Measurements from ENCODE around the gene RBMX2.
"Not testable (repeated sequence)": the region's sequence is repeated elsewhere in the genome, so short reads cannot be mapped to it uniquely, and the experiment has no call there.

The RBMX2 gene

GRCh38 chrX:130401415-130402207 is at the start of gene RBMX2:
Gene RBMX2, plus strand, starts transcription at chrX:130401987. Its CDS starts 46 bp downstream, at chrX:130402033.
- TF ChIP-seq GATA1 (IDR thresholded peaks at IDR 0.05; ENCODE audit: low read depth, low read length) (no peak), POLR2A (IDR thresholded peaks at IDR 0.05; ENCODE audit: low read length) (peak; percentile 78)
- DNase-seq, result peak; percentile 80 to 86

GRCh38 chrX:130352050-130352449 is 49.7 kb upstream of the RBMX2 start:
- DNase-seq, result not testable (repeated sequence)

GRCh38 chrX:130376077-130376476 is 25.7 kb upstream of the RBMX2 start:
- DNase-seq, result no peak
- TF ChIP-seq POLR2A (IDR thresholded peaks at IDR 0.05; ENCODE audit: low read length), result no peak
- no peak for TF ChIP-seq GATA1 (IDR thresholded peaks at IDR 0.05; ENCODE audit: low read depth, low read length)

GRCh38 chrX:130378024-130378669 is 23.6 kb upstream of the RBMX2 start:
- TF ChIP-seq GATA1 (IDR thresholded peaks at IDR 0.05; ENCODE audit: low read depth, low read length), result no peak
- no peak for TF ChIP-seq POLR2A (IDR thresholded peaks at IDR 0.05; ENCODE audit: low read length)
- no peak for DNase-seq

- TF ChIP-seq POLR2A (IDR thresholded peaks at IDR 0.05; ENCODE audit: low read length) (no peak), GATA1 (IDR thresholded peaks at IDR 0.05; ENCODE audit: low read depth, low read length) (no peak)
- DNase-seq, result no peak
Observed at GRCh38 chrX:130385520-130385919, 16.3 kb upstream of the RBMX2 start, which contains the start of gene GPR119. Gene GPR119, minus strand, starts transcription at chrX:130385674. Its CDS starts 227 bp downstream, at chrX:130385447.

- DNase-seq, result no peak
- TF ChIP-seq GATA1 (IDR thresholded peaks at IDR 0.05; ENCODE audit: low read depth, low read length) (no peak), POLR2A (IDR thresholded peaks at IDR 0.05; ENCODE audit: low read length) (no peak)
Observed at GRCh38 chrX:130386408-130386808, 15.4 kb upstream of the RBMX2 start.

- peak; percentile 5 to 14 for DNase-seq
Observed at GRCh38 chrX:130393451-130394074, 8.2 kb upstream of the RBMX2 start.

GRCh38 chrX:130395341-130395740 is 6.4 kb upstream of the RBMX2 start:
- TF ChIP-seq GATA1 (IDR thresholded peaks at IDR 0.05; ENCODE audit: low read depth, low read length) (no peak), POLR2A (IDR thresholded peaks at IDR 0.05; ENCODE audit: low read length) (no peak)
- DNase-seq, result no peak

More at GRCh38 chrX:130393451-130394074, 8.2 kb upstream of the RBMX2 start:
- TF ChIP-seq POLR2A (IDR thresholded peaks at IDR 0.05; ENCODE audit: low read length) (no peak), GATA1 (IDR thresholded peaks at IDR 0.05; ENCODE audit: low read depth, low read length) (no peak)

GRCh38 chrX:130402208-130402684 is 459 bp downstream of the RBMX2 start:
- DNase-seq, result no peak
- no peak for TF ChIP-seq POLR2A (IDR thresholded peaks at IDR 0.05; ENCODE audit: low read length)
- TF ChIP-seq GATA1 (IDR thresholded peaks at IDR 0.05; ENCODE audit: low read depth, low read length), result no peak

- DNase-seq, result no peak
- TF ChIP-seq POLR2A (IDR thresholded peaks at IDR 0.05; ENCODE audit: low read length) (no peak), GATA1 (IDR thresholded peaks at IDR 0.05; ENCODE audit: low read depth, low read length) (no peak)
Observed at GRCh38 chrX:130413415-130413814, 11.6 kb downstream of the RBMX2 start.

- no peak for TF ChIP-seq POLR2A (IDR thresholded peaks at IDR 0.05; ENCODE audit: low read length)
- TF ChIP-seq GATA1 (IDR thresholded peaks at IDR 0.05; ENCODE audit: low read depth, low read length), result no peak
Observed at GRCh38 chrX:130414800-130415199, 13.0 kb downstream of the RBMX2 start.

GRCh38 chrX:130415201-130415600 is 13.4 kb downstream of the RBMX2 start:
- no peak for TF ChIP-seq GATA1 (IDR thresholded peaks at IDR 0.05; ENCODE audit: low read depth, low read length)
- TF ChIP-seq POLR2A (IDR thresholded peaks at IDR 0.05; ENCODE audit: low read length), result no peak
- no peak for DNase-seq

More at GRCh38 chrX:130414800-130415199, 13.0 kb downstream of the RBMX2 start:
- DNase-seq, result no peak

- DNase-seq, result no peak
- TF ChIP-seq POLR2A (IDR thresholded peaks at IDR 0.05; ENCODE audit: low read length) (no peak), GATA1 (IDR thresholded peaks at IDR 0.05; ENCODE audit: low read depth, low read length) (no peak)
Observed at GRCh38 chrX:130416785-130417184, 15.0 kb downstream of the RBMX2 start.

- no peak for DNase-seq
- TF ChIP-seq GATA1 (IDR thresholded peaks at IDR 0.05; ENCODE audit: low read depth, low read length) (no peak), POLR2A (IDR thresholded peaks at IDR 0.05; ENCODE audit: low read length) (no peak)
Observed at GRCh38 chrX:130418066-130418465, 16.3 kb downstream of the RBMX2 start.
